Duodenal mucosa (tissue), 2 donors: Measurements from ENCODE around the gene METTL13.

Experiments
- H3K27ac ChIP-seq: one replicate; pipeline ENCODE4 v1.7.0; 2013; ENCODE audit warnings: low read depth, low read length
- H3K27me3 ChIP-seq, 2 donors: one replicate each; pipeline ENCODE4 v1.7.0; 2013; ENCODE audit warnings: low read length in 2 of 2, control low read depth in 1 of 2; ENCODE audit not compliant: insufficient read depth in 2 of 2, control insufficient read depth in 1 of 2
- H3K36me3 ChIP-seq, 2 donors: one replicate each; pipeline ENCODE4 v1.7.0; 2013; ENCODE audit warnings: low read length in 2 of 2, control low read depth in 1 of 2; ENCODE audit not compliant: insufficient read depth in 2 of 2, control insufficient read depth in 1 of 2
- H3K4me1 ChIP-seq, 2 donors: one replicate each; pipeline ENCODE4 v1.7.0; 2013; ENCODE audit warnings: low read length in 2 of 2, control low read depth in 1 of 2; ENCODE audit not compliant: insufficient read depth in 2 of 2, control insufficient read depth in 1 of 2
- H3K4me3 ChIP-seq, 2 donors: one replicate each; pipeline ENCODE4 v1.7.0; 2013; ENCODE audit warnings: low read length in 2 of 2, low read depth in 1 of 2
- H3K9ac ChIP-seq, 2 donors: one replicate each; pipeline ENCODE4 v1.7.0; 2013; ENCODE audit warnings: low read length in 2 of 2, low read depth in 1 of 2
- H3K9me3 ChIP-seq, 2 donors: one replicate each; pipeline ENCODE4 v1.7.0; 2013; ENCODE audit warnings: low read length in 2 of 2, control low read depth in 1 of 2; ENCODE audit not compliant: control insufficient read depth in 1 of 2

The METTL13 gene

DNA sequence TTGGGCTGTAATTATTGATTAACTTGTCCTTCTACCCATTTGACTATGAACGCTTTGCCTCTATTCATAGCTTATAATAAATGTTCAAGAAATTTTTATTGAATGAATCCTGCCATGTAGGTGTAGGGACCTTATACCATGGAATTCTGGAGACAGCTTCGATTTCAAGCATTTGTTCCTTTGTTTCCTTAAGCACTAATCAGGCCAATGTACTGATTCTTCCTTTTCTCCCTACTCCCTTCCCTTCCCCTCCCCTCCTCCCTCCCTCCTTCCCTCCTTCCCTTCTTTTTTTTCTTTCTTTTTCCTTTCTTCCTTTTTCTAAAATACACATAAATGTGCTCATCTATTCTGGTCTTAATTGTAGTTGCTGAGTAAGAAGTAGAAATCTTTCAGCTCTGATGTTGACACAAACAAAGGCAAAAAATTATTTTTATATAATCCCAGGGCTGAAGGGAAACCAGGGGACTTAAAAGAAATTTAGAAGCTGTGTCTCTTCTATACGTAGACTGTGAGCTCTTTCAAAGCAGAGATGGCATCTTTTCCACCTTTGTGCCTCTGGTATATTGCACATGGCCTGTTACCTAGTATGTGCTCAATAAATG is 34.9 kb downstream of the METTL13 start:
- Histone ChIP-seq H3K4me3 (no peak overlapping the region), H3K27ac (no peak overlapping the region), H3K27me3 (no peaks in the 10 kb centered on the region), H3K9me3 (no peaks in the 10 kb centered on the region), H3K36me3 (no peaks in the 10 kb centered on the region), H3K9ac (no peak overlapping the region), H3K4me1 (no peaks in the 10 kb centered on the region)

- Histone ChIP-seq H3K9me3 (no peaks in the 10 kb centered on the region), H3K9ac (no peak overlapping the region), H3K27ac (no peak overlapping the region), H3K4me1 (no peaks in the 10 kb centered on the region), H3K4me3 (no peak overlapping the region), H3K36me3 (no peaks in the 10 kb centered on the region), H3K27me3 (no peaks in the 10 kb centered on the region)
These were observed 36.2 kb downstream of the METTL13 start for GRCh38 chr1:171817511-171818265.

DNA sequence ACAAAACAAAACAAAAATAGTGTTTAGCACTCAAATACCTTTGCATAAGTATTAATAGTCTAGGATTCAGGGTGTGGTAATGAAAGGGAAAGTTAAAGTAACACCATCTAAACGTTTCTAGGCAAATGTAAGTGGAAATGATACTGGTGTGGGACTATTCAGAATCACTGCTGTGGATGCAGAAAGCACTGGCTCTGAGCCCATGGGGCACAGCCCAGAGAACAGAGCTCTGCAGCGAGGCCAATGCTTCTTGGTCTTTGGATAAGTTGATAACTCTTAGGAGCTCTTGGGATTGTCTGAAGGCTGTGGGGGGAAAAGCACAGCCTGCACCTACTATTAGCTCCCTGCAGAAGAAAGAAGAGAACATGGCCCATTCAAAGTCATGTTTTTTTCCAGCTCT is 38.5 kb downstream of the METTL13 start:
- no peaks in the 10 kb centered on the region for H3K4me1 ChIP-seq
- no peak overlapping the region for H3K27ac ChIP-seq
- H3K9ac ChIP-seq: no peak overlapping the region
- H3K36me3 ChIP-seq: no peaks in the 10 kb centered on the region
- no peaks in the 10 kb centered on the region for H3K9me3 ChIP-seq
- no peaks in the 10 kb centered on the region for H3K27me3 ChIP-seq
- no peak overlapping the region for H3K4me3 ChIP-seq

- peaks cover 4 to 10% of the 10 kb centered on the region in 2 donors for H3K9me3 ChIP-seq
- H3K36me3 ChIP-seq: no peaks in the 10 kb centered on the region
- no peak overlapping the region for H3K9ac ChIP-seq
- no peak overlapping the region for H3K27ac ChIP-seq
- no peaks in the 10 kb centered on the region for H3K27me3 ChIP-seq
- H3K4me3 ChIP-seq: no peak overlapping the region
- H3K4me1 ChIP-seq: no peaks in the 10 kb centered on the region
These were observed 45.5 kb downstream of the METTL13 start for GRCh38 chr1:171826973-171827372.

GRCh38 chr1:171828794-171829193 is 47.3 kb downstream of the METTL13 start:
- Histone ChIP-seq H3K4me3 (no peak overlapping the region), H3K27ac (no peak overlapping the region), H3K9me3 (peaks cover 4 to 10% of the 10 kb centered on the region in 2 donors), H3K27me3 (no peaks in the 10 kb centered on the region), H3K36me3 (no peaks in the 10 kb centered on the region), H3K4me1 (no peaks in the 10 kb centered on the region), H3K9ac (no peak overlapping the region)

DNA sequence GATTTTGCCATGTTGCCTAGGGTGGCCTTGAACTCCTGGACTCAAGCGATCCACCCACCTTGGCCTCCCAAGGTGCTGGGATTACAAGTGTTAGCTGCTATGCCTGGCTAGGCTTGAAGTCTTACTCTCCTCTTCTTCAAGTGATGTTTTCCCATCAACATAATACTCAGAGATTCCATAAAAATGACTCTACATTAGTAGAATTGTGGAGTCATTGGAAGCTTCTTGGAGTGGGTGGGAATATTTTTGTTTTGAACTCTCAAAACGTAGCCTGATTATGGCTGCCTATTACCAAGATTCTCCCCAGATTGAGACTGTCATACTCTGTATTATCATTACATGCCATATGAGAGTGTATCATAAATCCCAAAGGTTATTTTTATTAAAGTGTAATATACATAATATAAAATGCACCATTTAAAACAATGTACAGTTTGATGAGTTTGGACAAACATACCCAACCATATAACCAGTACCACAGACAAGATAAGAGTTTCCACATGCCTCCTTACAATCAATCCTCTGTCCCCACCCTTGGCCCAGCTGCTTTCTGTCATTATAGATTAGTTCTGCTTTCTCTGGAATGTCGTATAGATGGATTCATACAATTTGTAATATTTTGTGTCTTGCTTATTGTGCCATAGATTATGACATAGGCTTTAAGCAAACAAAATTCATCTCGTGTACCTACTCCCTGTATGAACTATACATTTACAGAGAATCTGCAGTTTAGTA is 51.8 kb downstream of the METTL13 start:
- H3K36me3 ChIP-seq: no peaks in the 10 kb centered on the region
- H3K27ac ChIP-seq: no peak overlapping the region
- H3K27me3 ChIP-seq: no peaks in the 10 kb centered on the region
- H3K9ac ChIP-seq: no peak overlapping the region
- no peaks in the 10 kb centered on the region for H3K4me1 ChIP-seq
- H3K9me3 ChIP-seq: no peaks in the 10 kb centered on the region
- no peak overlapping the region for H3K4me3 ChIP-seq

DNA sequence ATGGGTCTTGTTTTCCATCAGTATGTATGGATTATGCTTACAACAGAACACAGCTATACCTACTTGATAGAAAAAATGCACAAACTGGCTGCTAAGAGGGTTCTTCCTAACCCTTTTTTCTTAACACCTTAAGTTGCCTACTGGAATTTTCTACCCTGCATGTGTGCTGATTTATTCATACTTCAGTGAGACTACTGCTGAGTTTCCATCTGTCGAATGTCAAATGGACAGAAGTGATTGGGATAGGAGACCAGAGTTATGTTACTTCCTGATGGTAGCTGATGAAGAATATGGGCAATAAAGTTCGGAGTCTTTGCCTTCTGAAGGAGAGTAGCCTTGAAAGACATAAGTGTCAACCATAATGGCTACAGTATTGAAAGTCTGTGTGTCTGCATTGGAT is 53.4 kb downstream of the METTL13 start:
- H3K9me3 ChIP-seq: no peaks in the 10 kb centered on the region
- H3K4me3 ChIP-seq: no peak overlapping the region
- no peak overlapping the region for H3K27ac ChIP-seq
- no peak overlapping the region for H3K9ac ChIP-seq
- H3K4me1 ChIP-seq: no peaks in the 10 kb centered on the region
- no peaks in the 10 kb centered on the region for H3K27me3 ChIP-seq
- no peaks in the 10 kb centered on the region for H3K36me3 ChIP-seq

GRCh38 chr1:171835891-171836290 is 54.4 kb downstream of the METTL13 start:
- Histone ChIP-seq H3K27me3 (no peaks in the 10 kb centered on the region), H3K9ac (no peak overlapping the region), H3K9me3 (no peaks in the 10 kb centered on the region), H3K4me1 (peaks cover 0 to 2% of the 10 kb centered on the region in 2 donors), H3K27ac (no peak overlapping the region), H3K4me3 (no peak overlapping the region), H3K36me3 (no peaks in the 10 kb centered on the region)

GRCh38 chr1:171841050-171841910 is 59.8 kb downstream of the METTL13 start, which contains the start of gene DNM3:
DNM3 (plus strand) TSS chr1:171841498; CDS start chr1:171841657, 159 bp downstream.
- H3K4me3 ChIP-seq: peak within 1 kb of the TSS; percentile 77 to 84
- H3K9ac ChIP-seq: peak within 1 kb of the TSS; percentile 14 to 63
- peaks cover 4 to 11% of the 10 kb centered on the region in 2 donors for H3K27me3 ChIP-seq
- no peaks in the 10 kb centered on the region for H3K9me3 ChIP-seq
- H3K36me3 ChIP-seq: no peaks in the 10 kb centered on the region
- peaks cover 9 to 11% of the 10 kb centered on the region in 2 donors for H3K4me1 ChIP-seq
- H3K27ac ChIP-seq: no peak within 1 kb of the TSS
